Measurements from ENCODE around the gene THBS4.

THBS4 gene

DNA sequence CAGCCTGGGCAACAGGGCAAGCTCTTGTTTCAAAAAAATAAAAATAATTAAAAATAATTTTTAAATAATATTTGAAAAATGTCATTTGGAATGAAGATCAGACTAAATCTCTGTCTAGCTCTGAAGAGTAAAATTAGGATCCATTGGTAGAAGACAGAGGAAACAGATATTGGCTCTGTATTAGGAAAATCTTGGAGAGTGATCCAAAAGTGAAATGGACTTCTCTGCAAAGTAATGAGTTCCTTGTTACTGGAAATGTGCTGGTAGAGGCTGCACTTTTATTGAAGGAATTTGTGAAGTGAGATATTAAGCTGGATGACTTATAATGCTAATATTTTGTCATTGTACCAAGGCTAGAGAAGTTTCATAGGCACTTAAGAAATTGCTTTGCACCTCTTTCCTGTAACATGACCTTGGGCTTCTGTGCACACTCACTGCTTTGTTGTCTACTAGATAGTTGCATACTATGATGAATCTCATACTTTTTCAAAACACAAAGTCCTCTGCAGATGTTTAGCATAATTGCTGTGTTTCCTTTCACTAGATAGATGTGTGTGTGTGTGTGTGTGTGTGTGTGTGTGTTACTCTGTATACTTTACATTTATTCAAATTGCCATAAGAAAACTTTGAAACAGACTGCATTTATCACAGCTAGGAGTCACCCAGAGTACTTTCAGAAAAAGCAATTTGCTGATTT is 13.1 kb downstream of the THBS4 start:
- DNase-seq = no peak

GRCh38 chr5:80052464-80052863 is 17.3 kb downstream of the THBS4 start:
- no peak for DNase-seq

DNA sequence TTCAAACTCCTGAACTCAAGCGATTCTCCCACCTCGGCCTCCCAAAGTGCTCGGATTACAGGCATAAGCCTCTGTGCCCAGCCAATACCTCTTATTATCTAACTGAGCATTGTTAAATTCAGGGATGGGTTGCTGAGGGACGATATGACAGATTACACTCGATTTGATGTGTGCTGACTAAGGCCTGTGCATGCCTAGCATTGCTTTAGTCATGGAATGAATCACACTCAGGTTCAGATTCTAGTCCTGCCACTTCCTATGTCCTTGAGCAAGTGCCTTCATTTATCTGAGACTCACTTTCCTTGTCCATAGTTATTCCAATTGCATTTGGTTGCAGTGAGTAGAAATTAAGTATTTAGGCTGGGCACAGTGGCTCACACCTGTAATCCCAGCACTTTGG is 19.5 kb downstream of the THBS4 start:
- DNase-seq = peak; percentile 65

- DNase-seq = no peak
Observed at GRCh38 chr5:80055491-80056170, 20.5 kb downstream of the THBS4 start.

DNA sequence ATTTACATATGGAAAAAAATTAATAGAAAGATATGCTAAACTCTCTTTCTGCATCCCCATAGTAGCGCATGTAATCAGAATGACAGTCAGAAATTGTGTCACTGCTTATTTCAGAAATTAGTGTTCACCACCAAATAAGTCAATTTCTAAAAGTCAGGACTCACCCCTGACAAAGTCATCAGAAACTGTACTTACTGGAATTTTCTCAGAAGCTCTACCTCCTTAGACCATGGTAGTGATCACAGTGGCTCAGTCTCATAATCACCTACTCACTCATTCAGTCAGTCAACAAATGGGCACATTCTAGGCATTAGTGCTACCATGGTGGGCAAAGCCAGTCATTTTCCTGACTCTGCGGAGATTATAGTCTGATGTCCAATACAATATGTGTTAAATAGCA is 22.0 kb downstream of the THBS4 start:
- no peak for DNase-seq

- DNase-seq = no peak
Observed at GRCh38 chr5:80057921-80058320, 22.8 kb downstream of the THBS4 start.

DNA sequence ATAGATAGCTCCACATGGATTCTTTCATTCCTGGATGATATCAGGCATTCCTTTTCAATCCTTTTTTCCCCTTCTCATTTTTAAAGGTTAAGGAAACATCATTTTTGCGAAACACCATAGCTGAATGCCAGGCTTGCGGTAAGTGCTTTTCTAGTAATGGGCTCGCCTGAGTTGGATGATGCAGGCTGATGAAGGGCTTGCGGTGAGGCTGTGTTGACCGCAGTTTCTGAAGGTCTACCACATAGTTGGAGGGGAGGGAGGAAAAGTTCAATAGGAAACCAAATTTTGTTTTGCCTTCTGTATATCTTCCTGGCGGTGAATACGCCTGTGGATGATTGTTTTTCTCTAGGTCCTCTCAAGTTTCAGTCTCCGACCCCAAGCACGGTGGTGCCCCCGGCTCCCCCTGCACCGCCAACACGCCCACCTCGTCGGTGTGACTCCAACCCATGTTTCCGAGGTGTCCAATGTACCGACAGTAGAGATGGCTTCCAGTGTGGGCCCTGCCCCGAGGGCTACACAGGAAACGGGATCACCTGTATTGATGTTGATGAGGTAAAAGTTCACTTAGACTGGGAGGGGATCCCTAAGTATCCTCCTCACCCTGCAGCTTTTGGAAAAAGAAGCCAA is 24.3 kb downstream of the THBS4 start:
- no peak for DNase-seq

GRCh38 chr5:80060966-80061365 is 25.8 kb downstream of the THBS4 start:
- DNase-seq = no peak

- no peak for DNase-seq
Observed at GRCh38 chr5:80061547-80061946, 26.4 kb downstream of the THBS4 start.

DNA sequence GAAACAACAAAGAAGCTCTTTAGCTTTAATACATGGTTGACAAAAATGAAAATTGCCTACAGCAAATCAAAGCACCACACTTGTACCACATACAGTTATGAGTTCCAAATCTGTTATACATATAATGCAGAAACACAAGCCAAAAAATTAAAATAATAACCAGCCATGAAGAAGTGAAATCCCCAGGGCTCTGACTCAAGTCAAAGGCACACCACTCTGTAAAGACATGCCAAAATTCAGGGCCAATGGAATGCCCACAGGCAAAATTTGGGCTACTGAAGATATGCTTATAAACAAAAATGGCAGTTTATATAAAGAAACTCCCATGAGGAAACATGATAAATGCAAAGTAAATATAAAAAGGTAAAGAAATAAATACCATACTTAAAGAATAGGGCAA is 29.0 kb downstream of the THBS4 start:
- no peak for DNase-seq

DNA sequence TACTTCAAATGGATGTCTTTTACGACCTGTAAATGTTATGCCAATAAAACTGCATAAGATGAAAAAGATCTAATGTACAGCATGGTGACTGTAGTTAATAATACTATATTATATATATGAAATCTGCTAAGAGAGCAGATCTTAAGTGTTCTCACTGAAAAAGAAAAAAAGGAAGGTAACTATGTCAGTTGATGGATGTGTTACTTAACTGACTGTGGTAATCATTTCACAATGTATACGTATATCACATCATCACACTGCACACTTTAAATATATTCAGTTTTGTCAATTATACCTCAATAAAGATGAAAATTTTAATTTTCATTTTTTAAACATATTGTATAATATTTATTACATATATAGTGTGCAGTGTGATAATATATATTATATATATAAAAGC is 31.9 kb downstream of the THBS4 start:
- DNase-seq = no peak

DNA sequence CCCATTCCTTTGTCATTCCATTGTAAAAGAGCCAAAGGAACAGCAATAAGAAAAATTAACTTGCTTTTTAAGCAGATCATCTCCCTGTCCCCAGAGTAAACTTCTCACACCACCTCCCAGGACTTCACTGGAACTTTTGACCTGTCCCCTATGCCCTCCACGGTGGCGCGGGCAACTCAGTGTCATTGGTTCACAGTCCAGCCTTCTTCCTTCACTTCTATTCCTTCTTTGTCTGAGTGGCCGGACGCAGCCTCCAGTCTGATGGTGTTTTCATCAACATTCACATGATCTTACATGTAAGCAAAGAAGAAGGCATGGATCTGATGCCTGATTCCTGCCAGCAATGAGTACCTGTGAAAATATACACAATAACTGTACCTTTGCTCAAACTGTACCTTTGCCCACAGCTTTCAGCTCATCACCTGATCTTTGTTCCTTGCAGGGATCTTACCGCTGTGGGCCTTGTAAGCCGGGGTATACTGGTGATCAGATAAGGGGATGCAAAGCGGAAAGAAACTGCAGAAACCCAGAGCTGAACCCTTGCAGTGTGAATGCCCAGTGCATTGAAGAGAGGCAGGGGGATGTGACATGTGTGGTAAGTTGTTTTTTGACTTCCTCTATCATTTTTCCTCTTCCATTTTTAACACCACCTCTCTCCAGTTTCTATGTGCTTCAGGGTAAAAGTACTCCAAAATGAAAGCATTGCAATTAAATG is 32.5 kb downstream of the THBS4 start:
- no peak for DNase-seq

- no peak for DNase-seq
Observed at GRCh38 chr5:80068246-80068636, 33.1 kb downstream of the THBS4 start.

DNA sequence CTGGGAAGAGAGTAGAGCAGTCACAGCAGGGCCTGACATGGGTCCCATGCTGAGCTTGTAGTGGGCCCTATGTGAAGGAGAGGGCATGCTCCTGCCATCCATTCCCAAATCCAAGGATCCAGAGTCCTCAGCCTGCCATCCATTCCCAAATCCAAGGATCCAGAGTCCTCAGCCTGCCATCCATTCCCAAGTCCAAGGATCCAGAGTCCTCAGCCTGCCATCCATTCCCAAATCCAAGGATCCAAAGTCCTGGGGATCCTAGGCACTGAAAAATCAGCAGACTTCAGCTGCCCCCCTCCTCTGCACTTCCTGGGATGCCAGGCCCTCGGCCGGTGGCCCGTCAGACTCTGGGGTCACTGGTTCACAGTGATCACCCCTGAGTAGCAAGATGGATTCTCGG is 33.6 kb downstream of the THBS4 start:
- DNase-seq = no peak

- DNase-seq = no peak
Observed at GRCh38 chr5:80069251-80069800, 34.2 kb downstream of the THBS4 start.

DNA sequence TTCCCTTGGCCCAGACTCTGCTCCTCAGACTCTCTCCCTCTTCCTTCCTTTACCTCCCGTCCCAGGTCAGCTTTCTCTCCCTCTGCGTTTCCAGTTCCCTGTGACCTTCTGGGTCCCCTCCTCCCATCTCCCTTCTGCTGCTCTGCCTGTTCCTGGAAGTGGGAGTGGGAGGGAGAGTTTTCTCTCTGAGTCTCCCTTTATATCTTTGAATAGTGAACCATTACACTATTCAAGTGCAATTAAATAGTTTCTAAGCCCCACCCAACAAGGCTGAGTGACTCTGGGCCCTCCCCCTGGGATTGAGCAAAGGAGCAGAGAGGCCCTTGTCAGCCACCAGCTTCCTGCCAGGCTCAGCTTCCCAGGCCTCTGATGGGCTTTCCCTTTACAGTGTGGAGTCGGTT is 34.8 kb downstream of the THBS4 start:
- no peak for DNase-seq

- peak; percentile 4 for DNase-seq
Observed at GRCh38 chr5:80070338-80071056, 35.3 kb downstream of the THBS4 start.

GRCh38 chr5:80071510-80072021 is 36.4 kb downstream of the THBS4 start:
- DNase-seq = no peak

DNA sequence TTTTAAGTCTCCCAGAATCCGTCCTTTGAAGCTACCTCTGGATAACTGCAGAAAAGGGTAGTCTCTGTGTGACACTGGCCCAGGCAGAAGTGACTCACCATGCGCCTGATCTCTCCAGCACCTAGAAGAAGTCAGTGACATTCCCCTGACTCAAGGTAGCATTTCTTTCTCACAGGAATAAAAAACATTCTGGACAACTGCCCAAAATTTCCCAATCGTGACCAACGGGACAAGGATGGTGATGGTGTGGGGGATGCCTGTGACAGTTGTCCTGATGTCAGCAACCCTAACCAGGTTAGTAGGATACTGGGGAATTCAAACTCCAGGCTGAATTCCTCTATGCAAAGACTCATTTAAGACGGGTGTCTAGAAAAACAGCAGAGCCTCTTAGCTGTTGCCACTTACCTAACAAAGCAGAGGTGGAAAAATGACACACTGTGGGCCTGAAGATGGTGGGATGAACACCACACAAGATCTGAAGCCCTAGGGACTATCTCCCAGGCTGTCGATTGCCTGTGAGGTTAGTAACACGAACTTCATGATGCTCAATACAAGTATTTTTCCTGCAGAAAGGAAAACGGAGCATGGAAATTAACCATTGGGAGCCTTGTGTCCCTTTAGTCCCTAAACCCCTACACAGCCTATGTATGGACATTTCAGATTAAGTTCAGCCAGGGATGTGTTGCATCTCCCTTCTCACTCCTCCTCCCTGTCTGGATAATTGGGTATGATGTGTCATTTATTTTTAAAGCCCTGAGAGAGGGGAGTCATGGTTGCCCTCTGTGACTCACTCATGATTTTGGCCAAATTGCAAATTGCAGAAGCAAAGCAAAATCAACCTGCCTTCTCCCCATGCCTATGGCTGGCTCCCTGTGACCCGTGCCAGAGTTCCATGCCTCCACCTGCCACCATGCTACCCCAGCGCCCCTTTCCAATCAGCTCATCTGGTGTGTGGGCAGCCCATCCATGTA is 37.2 kb downstream of the THBS4 start:
- DNase-seq = peak; percentile 19

DNA sequence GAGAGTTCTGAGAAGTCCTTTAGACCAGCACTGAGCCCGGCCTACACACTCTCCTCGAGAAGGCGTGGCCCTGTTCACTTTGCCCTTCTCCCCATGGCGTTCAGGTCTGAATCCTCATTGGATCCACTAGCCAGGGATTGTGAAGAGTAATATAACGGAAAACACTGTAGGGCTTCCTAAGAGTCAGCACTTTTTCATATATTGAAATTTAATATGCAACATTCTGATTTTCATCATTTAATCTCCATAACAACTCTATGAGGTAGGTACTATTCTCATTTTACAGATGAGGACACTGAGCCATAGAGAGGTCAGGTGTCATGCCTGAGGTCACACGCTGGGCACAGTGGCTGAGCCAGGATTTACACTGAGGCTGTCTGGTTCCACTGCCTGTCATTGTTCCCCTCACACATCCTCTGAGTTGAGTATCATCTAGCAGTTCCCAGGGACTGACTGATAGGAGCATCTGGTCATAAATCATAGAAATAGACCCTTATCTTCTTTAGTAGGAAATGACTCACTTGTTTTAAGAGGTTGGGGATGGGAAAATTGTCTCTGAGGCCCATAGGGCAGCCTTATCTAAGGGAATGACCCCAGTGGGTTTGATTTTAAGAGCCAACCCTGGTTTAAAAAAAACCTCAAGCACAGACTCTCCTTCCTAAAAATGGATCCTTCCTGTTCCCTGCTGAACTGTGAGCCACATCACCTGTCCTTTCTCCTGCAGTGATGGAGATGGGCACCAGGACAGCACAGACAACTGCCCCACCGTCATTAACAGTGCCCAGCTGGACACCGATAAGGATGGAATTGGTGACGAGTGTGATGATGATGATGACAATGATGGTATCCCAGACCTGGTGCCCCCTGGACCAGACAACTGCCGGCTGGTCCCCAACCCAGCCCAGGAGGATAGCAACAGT is 41.2 kb downstream of the THBS4 start:
- no peak for DNase-seq
